ENCODE data around the gene SLC8A1.

DNA sequence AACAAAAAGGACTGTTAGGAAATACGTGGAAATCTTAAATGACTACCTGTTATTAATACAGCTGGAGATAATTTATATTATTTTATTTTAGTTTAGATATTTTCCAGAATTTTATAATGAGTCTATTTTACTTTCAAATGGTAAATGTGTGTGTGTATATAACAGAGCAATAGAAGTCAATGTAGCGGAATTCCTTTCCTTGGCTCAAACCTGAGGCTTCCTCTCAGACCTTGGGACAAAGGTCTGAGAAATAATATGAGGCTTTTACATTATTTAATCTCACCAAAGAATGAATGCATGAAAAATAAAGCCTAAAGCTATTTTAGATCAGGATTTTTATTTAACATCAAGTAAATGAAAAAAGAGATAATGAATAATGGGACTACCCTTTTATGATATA lies 65.7 kb downstream of the SLC8A1 start:
- TF ChIP-seq, protein P1, sequence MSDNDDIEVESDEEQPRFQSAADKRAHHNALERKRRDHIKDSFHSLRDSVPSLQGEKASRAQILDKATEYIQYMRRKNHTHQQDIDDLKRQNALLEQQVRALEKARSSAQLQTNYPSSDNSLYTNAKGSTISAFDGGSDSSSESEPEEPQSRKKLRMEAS (IDR thresholded peaks at IDR 0.05; ENCODE audit: low read depth, low read length): no peak
- TF ChIP-seq, protein P2, sequence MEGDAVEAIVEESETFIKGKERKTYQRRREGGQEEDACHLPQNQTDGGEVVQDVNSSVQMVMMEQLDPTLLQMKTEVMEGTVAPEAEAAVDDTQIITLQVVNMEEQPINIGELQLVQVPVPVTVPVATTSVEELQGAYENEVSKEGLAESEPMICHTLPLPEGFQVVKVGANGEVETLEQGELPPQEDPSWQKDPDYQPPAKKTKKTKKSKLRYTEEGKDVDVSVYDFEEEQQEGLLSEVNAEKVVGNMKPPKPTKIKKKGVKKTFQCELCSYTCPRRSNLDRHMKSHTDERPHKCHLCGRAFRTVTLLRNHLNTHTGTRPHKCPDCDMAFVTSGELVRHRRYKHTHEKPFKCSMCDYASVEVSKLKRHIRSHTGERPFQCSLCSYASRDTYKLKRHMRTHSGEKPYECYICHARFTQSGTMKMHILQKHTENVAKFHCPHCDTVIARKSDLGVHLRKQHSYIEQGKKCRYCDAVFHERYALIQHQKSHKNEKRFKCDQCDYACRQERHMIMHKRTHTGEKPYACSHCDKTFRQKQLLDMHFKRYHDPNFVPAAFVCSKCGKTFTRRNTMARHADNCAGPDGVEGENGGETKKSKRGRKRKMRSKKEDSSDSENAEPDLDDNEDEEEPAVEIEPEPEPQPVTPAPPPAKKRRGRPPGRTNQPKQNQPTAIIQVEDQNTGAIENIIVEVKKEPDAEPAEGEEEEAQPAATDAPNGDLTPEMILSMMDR (IDR thresholded peaks at IDR 0.05 in 2 of 3, conservative IDR thresholded peaks at IDR 0.05 in 1 of 3; ENCODE audit: control insufficient read depth in 2 of 3, extremely low read depth in 1 of 3, insufficient read depth in 1 of 3, low read depth in 3 of 3, low read length in 3 of 3): no peak
- TF ChIP-seq POLR2AphosphoS5 (IDR thresholded peaks at IDR 0.05; ENCODE audit: low read length): no peak
- TF ChIP-seq, protein P3, sequence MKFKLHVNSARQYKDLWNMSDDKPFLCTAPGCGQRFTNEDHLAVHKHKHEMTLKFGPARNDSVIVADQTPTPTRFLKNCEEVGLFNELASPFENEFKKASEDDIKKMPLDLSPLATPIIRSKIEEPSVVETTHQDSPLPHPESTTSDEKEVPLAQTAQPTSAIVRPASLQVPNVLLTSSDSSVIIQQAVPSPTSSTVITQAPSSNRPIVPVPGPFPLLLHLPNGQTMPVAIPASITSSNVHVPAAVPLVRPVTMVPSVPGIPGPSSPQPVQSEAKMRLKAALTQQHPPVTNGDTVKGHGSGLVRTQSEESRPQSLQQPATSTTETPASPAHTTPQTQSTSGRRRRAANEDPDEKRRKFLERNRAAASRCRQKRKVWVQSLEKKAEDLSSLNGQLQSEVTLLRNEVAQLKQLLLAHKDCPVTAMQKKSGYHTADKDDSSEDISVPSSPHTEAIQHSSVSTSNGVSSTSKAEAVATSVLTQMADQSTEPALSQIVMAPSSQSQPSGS (IDR thresholded peaks at IDR 0.05; ENCODE audit: low read length): no peak
- no peak for TF ChIP-seq SMC3 (IDR thresholded peaks at IDR 0.05; ENCODE audit: borderline replicate concordance, low read length)
- TF ChIP-seq, protein P4, sequence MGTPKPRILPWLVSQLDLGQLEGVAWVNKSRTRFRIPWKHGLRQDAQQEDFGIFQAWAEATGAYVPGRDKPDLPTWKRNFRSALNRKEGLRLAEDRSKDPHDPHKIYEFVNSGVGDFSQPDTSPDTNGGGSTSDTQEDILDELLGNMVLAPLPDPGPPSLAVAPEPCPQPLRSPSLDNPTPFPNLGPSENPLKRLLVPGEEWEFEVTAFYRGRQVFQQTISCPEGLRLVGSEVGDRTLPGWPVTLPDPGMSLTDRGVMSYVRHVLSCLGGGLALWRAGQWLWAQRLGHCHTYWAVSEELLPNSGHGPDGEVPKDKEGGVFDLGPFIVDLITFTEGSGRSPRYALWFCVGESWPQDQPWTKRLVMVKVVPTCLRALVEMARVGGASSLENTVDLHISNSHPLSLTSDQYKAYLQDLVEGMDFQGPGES (IDR thresholded peaks at IDR 0.05): no peak
- TF ChIP-seq, protein P5, sequence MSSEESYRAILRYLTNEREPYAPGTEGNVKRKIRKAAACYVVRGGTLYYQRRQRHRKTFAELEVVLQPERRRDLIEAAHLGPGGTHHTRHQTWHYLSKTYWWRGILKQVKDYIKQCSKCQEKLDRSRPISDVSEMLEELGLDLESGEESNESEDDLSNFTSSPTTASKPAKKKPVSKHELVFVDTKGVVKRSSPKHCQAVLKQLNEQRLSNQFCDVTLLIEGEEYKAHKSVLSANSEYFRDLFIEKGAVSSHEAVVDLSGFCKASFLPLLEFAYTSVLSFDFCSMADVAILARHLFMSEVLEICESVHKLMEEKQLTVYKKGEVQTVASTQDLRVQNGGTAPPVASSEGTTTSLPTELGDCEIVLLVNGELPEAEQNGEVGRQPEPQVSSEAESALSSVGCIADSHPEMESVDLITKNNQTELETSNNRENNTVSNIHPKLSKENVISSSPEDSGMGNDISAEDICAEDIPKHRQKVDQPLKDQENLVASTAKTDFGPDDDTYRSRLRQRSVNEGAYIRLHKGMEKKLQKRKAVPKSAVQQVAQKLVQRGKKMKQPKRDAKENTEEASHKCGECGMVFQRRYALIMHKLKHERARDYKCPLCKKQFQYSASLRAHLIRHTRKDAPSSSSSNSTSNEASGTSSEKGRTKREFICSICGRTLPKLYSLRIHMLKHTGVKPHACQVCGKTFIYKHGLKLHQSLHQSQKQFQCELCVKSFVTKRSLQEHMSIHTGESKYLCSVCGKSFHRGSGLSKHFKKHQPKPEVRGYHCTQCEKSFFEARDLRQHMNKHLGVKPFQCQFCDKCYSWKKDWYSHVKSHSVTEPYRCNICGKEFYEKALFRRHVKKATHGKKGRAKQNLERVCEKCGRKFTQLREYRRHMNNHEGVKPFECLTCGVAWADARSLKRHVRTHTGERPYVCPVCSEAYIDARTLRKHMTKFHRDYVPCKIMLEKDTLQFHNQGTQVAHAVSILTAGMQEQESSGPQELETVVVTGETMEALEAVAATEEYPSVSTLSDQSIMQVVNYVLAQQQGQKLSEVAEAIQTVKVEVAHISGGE (CRISPR knock-in tag; IDR thresholded peaks at IDR 0.05): no peak

Measured in GM12878 (cell line).